GM15510 (cell line): ENCODE measurements around the gene SUPT20H.

Source experiments
- POLR2A ChIP-seq: IDR thresholded peaks from 3 replicates; pipeline ENCODE4 v1.6.1; 2011; ENCODE audit warnings: borderline replicate concordance; ENCODE audit not compliant: insufficient read length; ENCODE audit errors: extremely low read depth

The SUPT20H gene

DNA sequence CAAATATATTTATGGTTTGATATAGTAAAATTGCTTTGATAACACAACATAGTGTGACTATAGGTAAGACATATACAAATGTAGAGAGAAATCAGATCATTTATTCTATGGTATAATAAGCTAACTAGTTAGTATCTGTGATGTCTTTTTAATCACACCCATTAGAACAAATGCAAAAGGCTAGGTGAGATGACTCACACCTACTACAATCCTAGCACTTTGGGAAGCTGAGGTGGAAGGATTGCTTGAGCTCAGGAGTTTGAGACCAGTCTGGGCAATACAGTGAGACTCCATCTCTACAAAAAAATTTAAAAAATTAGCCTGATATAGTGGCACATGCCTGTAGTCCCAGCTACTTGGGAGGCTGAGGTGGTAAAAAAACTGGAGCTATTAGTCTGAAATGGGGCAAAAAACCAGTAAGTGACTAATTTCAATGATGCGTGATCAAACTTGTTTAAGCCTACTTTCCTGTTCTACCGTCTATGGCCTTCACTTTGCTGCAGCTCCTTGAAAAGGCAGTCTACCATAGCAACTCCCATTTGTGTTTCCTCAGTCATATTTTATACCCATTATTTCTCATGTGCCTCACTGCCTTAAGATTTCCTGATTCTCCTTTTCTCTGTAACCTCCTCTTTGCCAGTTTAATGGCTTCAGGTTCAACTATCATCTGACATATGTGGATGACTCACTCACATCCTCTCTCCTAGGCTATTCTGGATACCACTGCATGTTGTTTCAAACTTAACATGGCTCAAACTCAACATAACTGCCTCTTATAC lies 72.8 kb downstream of the SUPT20H start:
- no peak for TF ChIP-seq POLR2A

DNA sequence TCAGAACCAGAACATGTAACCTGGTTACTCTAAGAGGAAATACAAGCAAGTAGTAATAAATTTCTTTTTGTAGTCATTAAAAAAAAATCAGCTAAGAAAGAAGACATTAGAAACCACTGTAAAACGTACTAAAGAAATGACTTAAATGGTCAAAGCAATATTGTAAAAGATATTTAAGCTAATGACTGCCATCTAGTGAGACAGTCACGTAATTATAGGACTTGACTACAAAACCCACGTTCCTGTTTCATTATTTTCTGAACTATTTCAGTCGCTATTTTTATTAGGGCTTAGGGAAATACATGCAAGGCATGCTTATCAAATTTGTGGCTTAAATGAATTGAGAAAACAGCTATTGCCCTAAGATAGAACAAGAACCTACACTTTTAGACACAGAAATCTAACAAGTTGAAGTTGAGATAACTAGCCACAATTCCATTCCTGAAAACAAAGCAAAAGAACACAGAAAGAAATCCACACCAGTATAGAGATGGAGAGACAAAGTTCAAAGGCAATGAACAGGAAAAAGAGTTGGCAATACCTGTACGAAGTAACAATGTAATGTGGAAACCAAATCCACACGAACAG lies 78.2 kb downstream of the SUPT20H start:
- TF ChIP-seq POLR2A = no peak

DNA sequence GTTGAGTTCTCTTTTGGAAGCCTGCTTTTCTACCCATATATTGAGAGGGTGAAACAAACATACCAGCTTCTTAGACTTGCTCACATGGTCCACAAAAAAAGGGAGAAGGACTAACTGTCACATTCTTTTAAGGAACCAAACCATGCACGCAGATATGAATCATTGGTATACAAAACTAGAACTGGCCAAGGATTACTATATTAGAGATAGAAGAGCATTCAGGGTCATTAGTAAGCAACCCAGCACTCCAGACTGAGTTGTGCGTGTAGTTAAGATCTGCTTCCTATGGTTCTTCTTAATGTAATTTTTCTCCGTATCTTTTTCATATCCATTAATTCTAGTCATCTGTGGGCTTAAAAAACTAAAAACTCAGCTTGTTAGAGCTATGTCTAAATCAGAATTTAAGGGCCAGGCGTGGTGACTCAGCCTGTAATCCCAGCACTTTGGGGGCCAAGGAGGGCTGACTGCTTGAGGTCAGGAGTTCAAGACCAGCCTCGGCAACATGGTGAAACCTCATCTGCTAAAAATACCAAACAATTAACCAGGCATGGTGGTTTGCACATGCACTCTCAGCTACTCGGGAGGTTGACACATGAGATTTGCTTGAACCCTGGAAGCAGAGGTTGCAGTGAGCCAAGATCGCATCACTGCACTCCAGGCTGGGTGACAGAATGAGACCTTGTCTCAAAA lies 80.0 kb downstream of the SUPT20H start:
- TF ChIP-seq POLR2A = no peak

DNA sequence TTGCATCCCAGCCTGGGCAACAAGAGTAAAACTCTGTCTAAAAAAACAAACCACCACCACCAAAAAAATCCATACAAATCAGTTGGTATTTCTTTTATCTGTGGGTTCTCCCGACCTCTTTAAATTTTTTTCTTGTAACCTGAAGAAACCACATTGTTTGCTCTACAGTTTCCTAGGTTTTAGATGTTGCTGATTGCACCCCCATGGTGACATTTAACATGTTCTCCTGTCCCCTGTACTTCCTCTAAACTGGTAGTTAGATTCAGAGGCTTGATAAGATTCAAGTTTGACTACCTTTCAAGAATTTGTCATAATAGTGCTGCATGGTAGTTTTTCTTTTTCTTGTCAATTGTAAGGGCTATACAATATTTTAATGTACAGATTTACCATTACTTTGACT lies 84.3 kb downstream of the SUPT20H start:
- no peak for TF ChIP-seq POLR2A

DNA sequence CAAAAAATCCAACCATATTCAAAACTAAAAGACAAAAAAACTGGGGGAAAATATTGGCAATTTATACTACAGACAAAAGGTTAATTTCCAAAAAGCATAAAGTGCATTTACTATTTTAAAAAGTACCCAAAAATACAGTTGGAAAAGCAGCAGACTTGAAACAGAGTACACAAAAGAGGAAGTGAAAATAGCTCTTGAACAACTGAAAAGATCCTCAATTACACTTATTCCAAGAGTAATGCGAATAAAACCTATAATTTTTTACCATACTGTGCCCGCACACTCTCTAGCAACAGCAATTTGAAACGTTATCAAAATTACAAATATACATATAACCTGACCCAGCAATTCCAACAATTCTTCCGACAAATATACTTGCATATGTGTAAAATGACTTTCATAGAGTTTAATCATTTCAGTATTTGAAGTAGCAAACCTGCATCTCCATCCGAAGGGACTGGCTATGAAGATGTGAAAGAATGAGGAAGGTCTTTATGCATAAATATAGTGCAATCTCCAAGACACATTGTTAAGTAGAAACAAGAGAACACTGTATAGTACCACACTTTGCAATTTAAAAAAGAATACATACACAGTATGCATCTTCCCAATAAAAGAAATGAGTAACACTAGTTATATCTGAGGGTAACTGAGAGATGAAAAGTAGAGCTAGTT lies 85.7 kb downstream of the SUPT20H start:
- TF ChIP-seq POLR2A = no peak

DNA sequence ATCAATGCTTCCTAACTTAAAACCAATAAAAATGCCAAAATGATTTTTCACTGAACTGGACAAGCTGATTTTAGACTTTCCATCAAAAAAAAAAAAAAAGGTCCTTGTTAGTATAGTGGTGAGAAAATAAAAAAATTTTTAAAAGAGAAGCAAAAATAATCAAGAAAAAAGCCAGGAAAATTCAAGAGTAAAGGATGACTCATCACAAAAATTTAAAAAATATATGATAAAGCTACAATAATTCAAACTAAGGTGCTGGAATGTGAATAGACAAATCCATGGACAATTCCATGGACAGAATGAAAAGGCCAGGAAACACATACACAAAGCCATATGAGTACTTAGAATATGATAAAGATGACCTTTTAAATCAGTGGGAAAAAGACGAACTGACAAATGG lies 86.5 kb downstream of the SUPT20H start:
- TF ChIP-seq POLR2A = no peak

DNA sequence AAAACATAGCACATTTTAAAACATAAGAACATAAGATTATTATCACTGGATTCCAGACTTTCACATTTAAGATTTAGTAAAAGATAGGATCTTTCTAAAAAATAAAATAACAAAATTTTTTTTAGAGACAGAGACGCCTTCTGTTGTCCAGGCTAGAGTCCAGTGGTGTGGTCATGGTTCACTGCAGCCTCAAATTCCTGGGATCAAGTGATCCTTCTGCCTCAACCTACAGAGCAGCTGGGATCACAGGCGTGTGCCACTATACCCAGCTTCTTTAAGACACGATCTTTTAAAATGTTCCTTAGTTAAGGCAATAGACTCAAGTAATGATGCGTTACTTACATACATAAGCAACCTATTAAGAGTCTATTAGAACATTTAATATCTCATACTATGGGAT lies 93.1 kb downstream of the SUPT20H start:
- no peak for TF ChIP-seq POLR2A

DNA sequence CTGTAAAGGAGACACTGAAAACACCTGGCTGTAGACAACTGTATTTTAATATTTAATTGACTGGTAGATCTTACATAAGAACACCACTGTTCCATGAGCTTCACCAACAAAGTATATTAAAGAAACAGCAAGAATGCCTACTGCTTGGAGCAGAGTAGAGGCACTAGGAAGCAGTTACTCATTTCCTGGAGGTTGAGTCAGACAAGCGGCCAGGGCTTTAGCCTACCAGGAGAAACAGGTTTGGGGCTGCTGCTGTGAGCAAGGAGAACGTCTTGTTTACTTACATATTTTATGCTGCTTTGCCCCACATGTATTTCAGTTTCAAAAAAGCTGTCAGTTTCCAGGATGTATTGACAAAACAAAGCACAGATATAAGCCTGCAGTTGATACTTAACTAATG lies 93.7 kb downstream of the SUPT20H start:
- no peak for TF ChIP-seq POLR2A

DNA sequence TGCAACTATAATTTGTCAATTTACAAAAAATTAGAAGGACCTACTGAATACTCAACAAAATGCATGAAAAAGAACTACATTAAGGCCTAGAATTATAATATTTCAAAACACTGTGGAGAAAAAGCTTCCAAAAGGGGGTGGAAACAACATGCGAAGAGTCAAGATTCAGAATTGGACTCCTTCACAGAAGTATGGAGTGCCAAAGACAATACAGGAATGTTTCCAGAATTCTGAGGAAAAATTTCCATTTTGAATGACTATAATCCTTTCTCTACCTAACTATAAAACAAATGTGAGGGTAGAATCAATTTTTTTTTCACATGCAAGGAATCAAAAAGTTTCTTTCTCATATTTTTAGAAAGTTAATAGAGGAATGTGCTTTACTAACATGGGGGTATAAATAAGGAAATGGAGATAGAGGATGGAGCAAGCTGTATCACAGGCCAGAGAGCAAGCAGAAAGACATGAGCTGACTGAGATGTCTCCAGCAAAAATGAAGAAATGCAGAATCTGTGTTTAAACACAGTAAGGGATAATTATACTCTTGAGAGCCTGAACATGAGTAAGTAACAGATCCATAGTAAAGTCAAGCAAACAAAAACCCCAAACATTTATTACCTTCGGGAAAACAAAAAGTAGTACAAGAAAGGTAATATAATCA lies 99.9 kb downstream of the SUPT20H start:
- TF ChIP-seq POLR2A = no peak
